ENCODE data around the gene DCP1B.

Gene DCP1B

GRCh38 chr12:2004113-2004929 lies at the start of gene DCP1B:
Gene DCP1B (minus strand): TSS chr12:2004457. CDS start chr12:2004431, 26 bp downstream.
- DNase-seq (ENCODE audit: low spot score): peak; percentile 97

GRCh38 chr12:2053691-2054090 lies 49.4 kb upstream of the DCP1B start:
- DNase-seq (ENCODE audit: low spot score): peak; percentile 35

DNA sequence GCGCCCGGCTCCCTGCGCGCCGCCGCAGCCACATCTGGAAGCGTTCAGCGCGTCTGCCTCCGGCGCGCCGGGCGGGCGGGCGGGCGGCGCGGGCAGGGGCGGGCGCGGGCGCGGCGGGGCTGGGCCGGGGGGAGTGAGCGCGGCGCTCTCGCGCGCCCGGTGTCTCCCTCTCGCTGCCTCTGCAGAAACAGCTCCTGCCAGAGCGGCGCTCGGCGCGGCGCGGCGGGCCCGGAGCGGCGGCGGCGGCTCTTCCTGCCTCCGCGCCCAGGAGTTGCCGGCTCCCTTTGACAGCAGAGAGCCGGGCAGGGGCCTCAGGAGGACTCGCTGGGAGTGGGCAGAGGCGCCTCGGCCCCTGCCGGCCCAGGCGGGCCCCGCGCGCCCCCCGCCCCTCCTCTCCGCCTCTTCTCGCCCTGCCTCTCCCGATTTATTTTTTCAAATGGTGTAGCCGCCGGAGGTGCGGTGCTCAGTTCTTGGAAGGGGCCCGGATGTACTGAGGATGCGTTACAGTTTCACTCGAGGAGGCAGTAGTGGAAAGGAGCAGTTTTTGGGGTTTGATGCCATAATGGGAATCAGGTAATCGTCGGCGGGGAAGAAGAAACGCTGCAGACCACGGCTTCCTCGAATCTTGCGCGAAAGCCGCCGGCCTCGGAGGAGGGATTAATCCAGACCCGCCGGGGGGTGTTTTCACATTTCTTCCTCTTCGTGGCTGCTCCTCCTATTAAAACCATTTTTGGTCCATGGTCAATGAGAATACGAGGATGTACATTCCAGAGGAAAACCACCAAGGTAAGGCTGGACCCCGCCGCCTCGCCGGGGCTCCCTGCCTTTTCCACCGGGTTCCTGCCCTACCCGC lies 48.8 kb upstream of the DCP1B start, which contains the start of gene CACNA1C:
Gene CACNA1C, plus strand, starts transcription at position 162 of the 853 bp plus-strand sequence. Its CDS starts 576 bp downstream, at position 738.
- peak; percentile 81 for DNase-seq (ENCODE audit: low spot score)

- DNase-seq (ENCODE audit: low spot score): no peak
Measured at GRCh38 chr12:2051700-2052621, 47.7 kb upstream of the DCP1B start.

GRCh38 chr12:2049604-2050540 lies 45.6 kb upstream of the DCP1B start:
- DNase-seq (ENCODE audit: low spot score): no peak

- no peak for DNase-seq (ENCODE audit: low spot score)
Measured at GRCh38 chr12:2047752-2048151, 43.5 kb upstream of the DCP1B start.

DNA sequence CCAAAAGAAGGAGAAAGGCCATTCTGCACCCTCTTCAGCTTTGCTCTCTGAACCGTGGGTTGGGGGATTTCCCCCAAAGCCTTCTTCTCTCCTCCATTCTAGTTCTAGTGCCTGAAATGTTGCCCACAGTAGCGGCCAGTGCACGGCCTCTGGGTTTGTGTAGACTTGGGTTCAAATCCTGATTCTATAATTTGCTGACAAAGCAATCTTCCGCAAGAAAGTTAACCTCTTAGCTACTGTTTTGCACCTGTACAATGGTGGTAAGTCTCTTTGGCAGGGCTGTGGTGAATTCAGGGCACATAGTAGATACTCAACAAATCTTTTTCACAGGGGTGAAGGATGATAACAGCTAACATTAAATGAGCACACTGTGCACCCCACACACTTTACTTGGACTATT lies 42.7 kb upstream of the DCP1B start:
- no peak for DNase-seq (ENCODE audit: low spot score)

GRCh38 chr12:2044165-2044564 lies 39.9 kb upstream of the DCP1B start:
- DNase-seq (ENCODE audit: low spot score): no peak

DNA sequence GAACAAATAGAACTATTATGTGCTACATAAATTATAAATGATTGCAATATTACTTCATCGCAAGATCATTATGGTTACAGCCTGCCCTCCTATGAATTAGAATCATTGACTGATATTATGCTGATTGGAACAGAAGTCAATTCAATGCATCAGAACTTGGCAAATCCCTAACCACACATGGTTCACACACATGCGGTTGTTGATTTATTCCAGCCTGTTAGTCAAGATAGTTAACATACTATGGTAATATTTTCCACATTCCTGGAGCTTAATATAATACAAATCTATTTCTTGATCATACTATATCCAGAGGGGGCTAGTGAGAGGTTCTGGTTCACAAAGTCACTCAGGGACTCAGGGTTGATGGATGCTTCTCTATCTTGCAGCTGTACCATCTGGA lies 38.8 kb upstream of the DCP1B start:
- DNase-seq (ENCODE audit: low spot score): no peak

DNA sequence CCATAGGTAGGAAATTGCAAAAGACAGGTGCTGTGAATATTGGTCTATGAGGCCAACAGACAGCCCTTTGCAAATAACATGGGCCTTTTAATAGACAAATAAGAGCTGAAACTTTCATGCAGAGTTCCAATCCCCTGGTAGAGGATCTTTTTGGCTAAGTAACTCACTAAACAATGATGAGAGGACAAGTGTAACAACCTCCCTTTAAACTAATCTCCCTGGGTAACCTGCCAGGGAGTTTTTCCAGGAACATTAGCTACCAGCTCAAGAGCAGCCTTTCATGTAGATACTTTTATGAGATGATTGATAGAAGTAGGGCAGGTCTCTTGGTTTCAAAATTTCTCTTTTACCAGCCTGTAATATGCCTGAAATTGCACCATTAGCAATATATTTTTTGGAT lies 34.8 kb upstream of the DCP1B start:
- DNase-seq (ENCODE audit: low spot score): no peak

GRCh38 chr12:2035431-2036055 lies 31.3 kb upstream of the DCP1B start:
- no peak for DNase-seq (ENCODE audit: low spot score)

DNA sequence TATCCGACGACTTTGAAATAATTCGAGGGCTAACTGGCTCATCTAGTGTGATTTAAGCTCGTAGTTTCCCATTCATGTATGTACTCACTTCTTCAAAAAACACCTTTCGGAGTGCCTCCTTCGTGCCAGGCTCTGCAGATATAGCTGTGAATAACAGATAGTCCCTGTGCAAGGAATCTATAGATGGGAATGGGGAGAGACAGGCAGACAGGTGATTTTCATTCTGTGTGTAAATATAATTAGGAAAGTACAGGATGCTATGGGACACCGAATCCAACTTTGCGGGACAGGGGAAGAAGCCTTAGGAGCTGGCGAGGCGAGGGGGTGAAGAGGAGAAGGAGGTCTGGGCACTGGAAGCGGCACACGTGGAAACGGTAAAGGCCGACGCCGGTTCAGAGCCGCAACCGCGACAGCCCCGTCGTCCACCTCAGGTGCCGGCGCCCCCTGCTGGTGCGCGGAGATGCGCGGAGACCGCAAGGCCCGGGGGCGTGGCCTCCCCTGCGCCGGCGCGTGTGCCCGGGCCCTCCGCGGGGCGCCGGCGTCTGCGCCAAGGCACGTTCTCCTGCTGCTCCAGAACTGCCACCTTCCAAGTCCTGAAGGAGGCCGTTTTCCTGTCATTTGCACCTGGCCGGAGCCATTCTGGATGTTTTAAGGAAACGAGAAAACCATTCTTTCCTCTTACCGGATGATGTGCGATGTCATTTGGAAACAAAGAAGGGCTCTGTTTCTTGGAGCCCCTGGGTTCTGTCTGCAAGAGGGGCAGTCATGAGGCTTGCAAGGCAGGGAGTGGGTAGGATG lies 30.6 kb upstream of the DCP1B start:
- DNase-seq (ENCODE audit: low spot score): peak; percentile 98

- DNase-seq (ENCODE audit: low spot score): no peak
Measured at GRCh38 chr12:2032506-2032905, 28.2 kb upstream of the DCP1B start.

GRCh38 chr12:2029851-2030250 lies 25.6 kb upstream of the DCP1B start:
- no peak for DNase-seq (ENCODE audit: low spot score)

GRCh38 chr12:2027351-2027750 lies 23.1 kb upstream of the DCP1B start:
- no peak for DNase-seq (ENCODE audit: low spot score)

DNA sequence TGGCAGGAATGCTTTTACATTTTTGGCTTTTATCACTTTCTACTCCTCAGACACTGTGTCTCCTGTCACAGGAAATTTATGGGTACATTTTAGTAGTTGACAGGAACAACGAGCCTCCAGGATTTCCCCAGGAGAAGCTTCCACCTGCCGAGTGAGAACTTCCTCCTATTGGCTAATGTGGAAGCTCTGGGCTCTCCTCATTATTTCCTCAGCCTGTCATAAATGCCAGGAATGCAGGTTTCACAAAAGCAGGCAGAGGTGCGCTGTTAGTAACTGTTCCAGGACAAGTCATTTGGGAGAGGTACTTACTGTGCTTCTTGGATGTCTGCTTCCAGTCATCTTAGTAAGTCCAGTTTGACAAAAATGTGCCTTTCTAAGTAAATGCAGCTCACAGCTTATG lies 19.1 kb upstream of the DCP1B start:
- no peak for DNase-seq (ENCODE audit: low spot score)

DNA sequence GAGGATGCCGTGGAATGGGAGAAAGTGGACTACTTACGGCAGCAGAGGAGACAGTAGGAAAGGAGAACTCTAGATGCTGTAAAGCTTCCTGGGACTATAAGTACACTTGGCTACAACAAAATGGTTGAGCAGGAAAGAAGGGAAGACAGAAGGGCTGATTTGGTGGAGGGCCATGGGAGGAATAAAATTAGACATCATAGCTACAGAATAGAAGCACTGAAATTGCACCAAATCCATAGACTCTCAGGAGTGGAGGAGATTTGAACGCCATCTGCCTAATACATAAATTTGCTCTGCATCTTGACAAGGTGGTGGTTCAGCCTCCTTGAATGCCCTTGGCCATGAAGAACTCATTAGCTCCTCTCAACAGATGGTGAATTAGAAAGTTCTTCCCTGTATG lies 16.3 kb upstream of the DCP1B start:
- DNase-seq (ENCODE audit: low spot score): no peak

DNA sequence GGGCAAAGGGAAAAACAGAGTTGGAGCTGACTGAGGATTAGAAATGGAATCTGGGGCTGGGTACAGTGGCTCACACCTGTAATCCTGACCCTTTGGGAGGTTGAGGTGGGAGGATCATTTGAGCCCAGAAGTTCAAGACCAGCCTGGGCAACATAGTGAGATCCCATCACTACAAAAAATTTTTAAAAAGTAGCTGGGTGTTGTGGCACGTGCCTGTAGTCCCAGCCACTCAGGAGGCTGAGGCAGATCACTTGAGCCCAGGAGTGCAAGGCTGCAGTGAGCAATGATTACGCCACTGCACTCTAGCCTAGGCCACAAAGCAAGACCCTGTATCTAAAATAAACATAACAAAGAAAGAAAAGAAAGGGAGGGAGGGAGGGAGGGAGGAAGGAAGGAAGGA lies 14.9 kb upstream of the DCP1B start:
- no peak for DNase-seq (ENCODE audit: low spot score)

GRCh38 chr12:2018391-2018790 lies 14.1 kb upstream of the DCP1B start:
- no peak for DNase-seq (ENCODE audit: low spot score)
